NT2/D1 (cell line): ENCODE results near the gene IGF2R.

Source experiments
- YY1 ChIP-seq: IDR thresholded peaks from 2 replicates; pipeline ENCODE4 v1.6.1; 2011; ENCODE audit not compliant: insufficient read length, insufficient read depth
- ZNF274 ChIP-seq: IDR thresholded peaks from 2 replicates; pipeline ENCODE4 v1.6.1; 2011; ENCODE audit warnings: mild to moderate bottlenecking, low read depth, low read length

DNA sequence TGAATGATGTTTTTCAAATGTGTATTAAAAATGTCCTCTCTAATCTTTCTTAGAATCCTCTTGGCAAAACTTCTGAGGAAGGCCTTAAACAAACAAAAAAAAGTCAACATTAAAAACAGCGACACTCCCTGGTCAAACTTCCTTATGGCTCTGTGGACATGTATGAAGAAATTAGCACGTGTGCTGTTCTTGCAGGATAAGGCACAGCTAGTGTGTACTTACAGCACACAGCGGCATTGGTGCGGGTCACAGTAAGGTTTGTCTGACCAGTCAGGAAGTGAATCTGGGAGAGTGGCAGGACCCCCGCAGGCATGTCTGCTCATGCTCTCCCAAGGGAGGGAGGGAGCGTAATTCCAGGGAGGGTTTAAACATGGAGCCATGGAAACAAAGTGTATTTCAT lies 191.6 kb downstream of the IGF2R start:
- no peak for TF ChIP-seq ZNF274
- TF ChIP-seq YY1: no peak
